Fibroblast of villous mesenchyme (primary cell): Measurements from ENCODE around the gene P4HA1. TPM values are rescaled to one million over a fixed set of nuclear protein-coding genes. Genes with fewer than 3 reads are reported as not detected.

Experiments
- DNase-seq: peaks from one replicate; pipeline ENCODE4 v3.0.0-alpha.2; 2010; ENCODE audit warnings: low read depth
- H3K4me3 ChIP-seq: 2 replicates; pipeline ENCODE4 v1.5.1; 2011; ENCODE audit warnings: low read depth, mild to moderate bottlenecking, low read length
- CTCF ChIP-seq: IDR thresholded peaks from 2 replicates; pipeline ENCODE4 v1.5.1; 2012; ENCODE audit warnings: low read depth, mild to moderate bottlenecking, low read length; ENCODE audit not compliant: insufficient read depth
- total RNA-seq: library from RNA; depleted of rRNA; stranded (reverse); fragments of >200 nt; gene quantifications from 2 replicates; pipeline ENCODE4 v1.2.3, GENCODE V29; 2012

Gene P4HA1
- total RNA-seq, 1 donor = 323 TPM

GRCh38 chr10:73079779-73080541 is 16.7 kb downstream of the P4HA1 start:
- no peak for TF ChIP-seq CTCF
- no peak for DNase-seq

GRCh38 chr10:73076360-73077183 is 20.1 kb downstream of the P4HA1 start:
- no peak for TF ChIP-seq CTCF
- H3K4me3 ChIP-seq = peak overlapping the region; percentile 15
- DNase-seq = peak; percentile 82

More at GRCh38 chr10:73079779-73080541, 16.7 kb downstream of the P4HA1 start:
- no peak overlapping the region for H3K4me3 ChIP-seq

- TF ChIP-seq CTCF = no peak
- no peak for DNase-seq
- H3K4me3 ChIP-seq = no peak overlapping the region
Observed at GRCh38 chr10:73075829-73076228, 20.8 kb downstream of the P4HA1 start.

GRCh38 chr10:73073627-73074026 is 23.0 kb downstream of the P4HA1 start:
- DNase-seq = no peak

GRCh38 chr10:73065441-73065840 is 31.2 kb downstream of the P4HA1 start:
- TF ChIP-seq CTCF = no peak
- H3K4me3 ChIP-seq = no peak overlapping the region
- DNase-seq = no peak

More at GRCh38 chr10:73073627-73074026, 23.0 kb downstream of the P4HA1 start:
- H3K4me3 ChIP-seq = no peak overlapping the region
- TF ChIP-seq CTCF = no peak

GRCh38 chr10:73061743-73062142 is 34.9 kb downstream of the P4HA1 start:
- H3K4me3 ChIP-seq = no peak overlapping the region
- no peak for DNase-seq
- TF ChIP-seq CTCF = no peak
